Cardiac fibroblast (primary cell): ENCODE results near the gene LRRC8B.

Experiments
- DNase-seq, 2 donors: peaks; one replicate each; pipeline versions ENCODE4 v3.0.0 to v3.0.0-alpha.2; 2010; ENCODE audit warnings: low read depth in 2 of 2
- H3K4me3 ChIP-seq, 2 donors: replicated peaks in 1 of 2; 1 replicate in 1 of 2; 2 replicates in 1 of 2; pipeline ENCODE4 v1.5.1; 2011; ENCODE audit warnings: low read depth in 2 of 2, low read length in 2 of 2, mild to moderate bottlenecking in 2 of 2, moderate library complexity in 1 of 2
- CTCF ChIP-seq: IDR thresholded peaks from one replicate; pipeline ENCODE4 v1.5.1; 2011; ENCODE audit warnings: low read depth, mild to moderate bottlenecking, low read length, inconsistent platforms

LRRC8B gene

GRCh38 chr1:89578946-89579684, 54.5 kb downstream of the LRRC8B start:
- no peak for DNase-seq
- no peak overlapping the region for H3K4me3 ChIP-seq
- no peak for TF ChIP-seq CTCF

- no peak overlapping the region for H3K4me3 ChIP-seq
- no peak for DNase-seq
- TF ChIP-seq CTCF, result no peak
Observed at GRCh38 chr1:89580036-89580435, 55.4 kb downstream of the LRRC8B start.

GRCh38 chr1:89581859-89582258, 57.2 kb downstream of the LRRC8B start:
- TF ChIP-seq CTCF, result no peak
- no peak for DNase-seq
- no peak overlapping the region for H3K4me3 ChIP-seq

- no peak for DNase-seq
- no peak for TF ChIP-seq CTCF
- no peak overlapping the region for H3K4me3 ChIP-seq
Observed at GRCh38 chr1:89582571-89582970, 57.9 kb downstream of the LRRC8B start.

GRCh38 chr1:89584211-89584610, 59.6 kb downstream of the LRRC8B start:
- H3K4me3 ChIP-seq, result no peak overlapping the region
- no peak for TF ChIP-seq CTCF
- DNase-seq, result no peak

- no peak overlapping the region for H3K4me3 ChIP-seq
- TF ChIP-seq CTCF, result no peak
- no peak for DNase-seq
Observed at GRCh38 chr1:89584781-89585180, 60.2 kb downstream of the LRRC8B start.

GRCh38 chr1:89587729-89588161, 63.1 kb downstream of the LRRC8B start:
- no peak overlapping the region for H3K4me3 ChIP-seq
- TF ChIP-seq CTCF, result no peak
- no peak for DNase-seq
